GM12878 (cell line): ENCODE data around the gene NUMA1.

Source experiments
- CTCF ChIP-seq, 3 experiments: IDR thresholded peaks in 2 of 3; conservative IDR thresholded peaks in 1 of 3; 2 replicates each; pipeline ENCODE4 v1.5.1; 2011; ENCODE audit warnings: low read depth in 3 of 3, low read length in 3 of 3, mild to moderate bottlenecking in 3 of 3, control low read depth in 2 of 3, moderate library complexity in 2 of 3, inconsistent platforms in 1 of 3, mixed read lengths in 1 of 3; ENCODE audit not compliant: control insufficient read depth in 2 of 3, insufficient read depth in 1 of 3; ENCODE audit errors: extremely low read depth in 1 of 3
- MAX ChIP-seq: IDR thresholded peaks from 2 replicates; pipeline ENCODE4 v1.6.1; 2012; ENCODE audit warnings: low read depth, low read length, improper control_type of control experiment
- PBX3 ChIP-seq: IDR thresholded peaks from 2 replicates; pipeline ENCODE4 v1.6.1; 2011; ENCODE audit warnings: mild to moderate bottlenecking, low read depth, low read length, moderate library complexity; ENCODE audit not compliant: insufficient replicate concordance
- POLR2A ChIP-seq: IDR thresholded peaks from 2 replicates; pipeline ENCODE4 v1.6.1; 2011; ENCODE audit warnings: low read depth, mild to moderate bottlenecking, low read length
- POLR2AphosphoS2 ChIP-seq: IDR thresholded peaks from 2 replicates; pipeline ENCODE4 v1.6.1; 2011; ENCODE audit warnings: low read depth, mild to moderate bottlenecking, low read length, improper control_type of control experiment, moderate library complexity
- RAD51 ChIP-seq: fragments of 450-650 bp; IDR thresholded peaks from 2 replicates; pipeline ENCODE4 v1.6.1; 2016; ENCODE audit warnings: moderate library complexity, mild to moderate bottlenecking, inconsistent platforms
- REST ChIP-seq: IDR thresholded peaks from 2 replicates; pipeline ENCODE4 v1.6.1; 2012; ENCODE audit warnings: mild to moderate bottlenecking, low read depth, low read length
- ZNF274 ChIP-seq: IDR thresholded peaks from one replicate; pipeline ENCODE4 v1.8.0; 2011; ENCODE audit not compliant: insufficient read length, insufficient read depth

GRCh38 chr11:72088076-72088808, 7.9 kb upstream of the NUMA1 start:
- TF ChIP-seq POLR2A (no peak), CTCF (IDR thresholded peaks at IDR 0.05 in 2 of 3, conservative IDR thresholded peaks at IDR 0.05 in 1 of 3; ENCODE audit: control insufficient read depth in 2 of 3, extremely low read depth in 1 of 3, insufficient read depth in 1 of 3, low read depth in 3 of 3, low read length in 3 of 3) (no peak), POLR2AphosphoS2 (no peak), REST (no peak), ZNF274 (no peak), RAD51 (no peak), PBX3 (no peak), MAX (no peak)
